Caco-2 (cell line): ENCODE measurements around the gene DERA. TPM values are rescaled to one million over a fixed set of nuclear protein-coding genes. Genes with fewer than 3 reads are reported as not detected.

Experiments
- BruUV-seq: library from RNA; stranded (reverse); fragments of 400-500 nt; replicated peaks from 2 replicates; lab custom pipeline; 2021; lab: Mats Ljungman, UMichigan
- CTCF ChIA-PET: fragments of 300-600 bp; sonication (Branson Sonifier 250); formaldehyde crosslinking; loops from one replicate; lab custom pipeline; 2022; ENCODE audit warnings: antibody characterized with exemption; lab: Charles Lee
- POLR2A ChIA-PET: fragments of 300-600 bp; sonication (Branson Sonifier 250); formaldehyde crosslinking; loops from one replicate; lab custom pipeline; 2022; ENCODE audit warnings: antibody characterized with exemption; lab: Charles Lee
- DNase-seq, 2 experiments: peaks; one replicate each; pipeline versions ENCODE4 v3.0.0 to v3.0.0-alpha.2; 2020 to 2022
- H3K27me3 ChIP-seq: replicated peaks from 2 replicates; pipeline ENCODE4 v1.6.0; 2011; ENCODE audit warnings: low read length; ENCODE audit not compliant: control insufficient read depth, insufficient read depth
- H3K36me3 ChIP-seq: 2 replicates; pipeline ENCODE4 v1.5.1; 2011; ENCODE audit warnings: low read length; ENCODE audit not compliant: control insufficient read depth, insufficient read depth
- H3K4me1 ChIP-seq: fragments of 250-450 bp; sonication (Bioruptor Pico); 2 replicates; pipeline ENCODE4 v1.5.1; 2020; ENCODE audit warnings: mild to moderate bottlenecking
- H3K4me3 ChIP-seq: 2 replicates; pipeline ENCODE4 v1.5.1; 2011; ENCODE audit warnings: low read depth, mild to moderate bottlenecking, control low read depth, low read length
- H3K9me3 ChIP-seq: fragments of 250-450 bp; sonication (Bioruptor Pico); 2 replicates; pipeline ENCODE4 v1.5.1; 2020; ENCODE audit warnings: mild to moderate bottlenecking, moderate library complexity
- H3K27ac Mint-ChIP-seq: one replicate; pipeline ENCODE4 v1.8.0; 2022; ENCODE audit warnings: mixed read lengths; ENCODE audit not compliant: unreplicated experiment
- H3K27me3 Mint-ChIP-seq: one replicate; pipeline ENCODE4 v1.8.0; 2022; ENCODE audit warnings: mixed read lengths; ENCODE audit not compliant: insufficient read depth, unreplicated experiment
- H3K36me3 Mint-ChIP-seq: one replicate; pipeline ENCODE4 v1.8.0; 2022; ENCODE audit warnings: mild to moderate bottlenecking, mixed read lengths; ENCODE audit not compliant: insufficient read depth, unreplicated experiment
- H3K4me1 Mint-ChIP-seq: one replicate; pipeline ENCODE4 v1.8.0; 2022; ENCODE audit warnings: low read depth, mixed read lengths; ENCODE audit not compliant: unreplicated experiment
- H3K4me3 Mint-ChIP-seq: one replicate; pipeline ENCODE4 v1.8.0; 2022; ENCODE audit warnings: mild to moderate bottlenecking, moderate library complexity, mixed read lengths; ENCODE audit not compliant: unreplicated experiment
- H3K9me3 Mint-ChIP-seq: one replicate; pipeline ENCODE4 v1.8.0; 2022; ENCODE audit warnings: mixed read lengths; ENCODE audit not compliant: unreplicated experiment
- intact Hi-C: fragments of 100-400 bp; cut with micrococcal nuclease; formaldehyde crosslinking; loops from one replicate; pipeline ENCODE4 v1.10.0; 2022; ENCODE audit not compliant: unreplicated experiment
- total RNA-seq: library from RNA; stranded (reverse); gene quantifications from 2 replicates; pipeline ENCODE4 v1.2.3, GENCODE V29; 2022
- TF ChIP-seq, protein P1 (sequence below), 2 experiments: fragments of 200-600 bp in 1 of 2; IDR thresholded peaks; 1 replicate in 1 of 2; 2 replicates in 1 of 2; pipeline versions ENCODE4 v1.5.1 to v1.8.0; 2011 to 2022; ENCODE audit warnings: antibody characterized with exemption in 1 of 2, control low read depth in 1 of 2, inconsistent platforms in 1 of 2, low read depth in 1 of 2, low read length in 1 of 2, mild to moderate bottlenecking in 1 of 2, moderate library complexity in 1 of 2; ENCODE audit not compliant: insufficient read depth in 1 of 2, severe bottlenecking in 1 of 2, unreplicated experiment in 1 of 2

The DERA gene
- total RNA-seq, 1 experiment from 2014 or later: 86.4 TPM

DNA sequence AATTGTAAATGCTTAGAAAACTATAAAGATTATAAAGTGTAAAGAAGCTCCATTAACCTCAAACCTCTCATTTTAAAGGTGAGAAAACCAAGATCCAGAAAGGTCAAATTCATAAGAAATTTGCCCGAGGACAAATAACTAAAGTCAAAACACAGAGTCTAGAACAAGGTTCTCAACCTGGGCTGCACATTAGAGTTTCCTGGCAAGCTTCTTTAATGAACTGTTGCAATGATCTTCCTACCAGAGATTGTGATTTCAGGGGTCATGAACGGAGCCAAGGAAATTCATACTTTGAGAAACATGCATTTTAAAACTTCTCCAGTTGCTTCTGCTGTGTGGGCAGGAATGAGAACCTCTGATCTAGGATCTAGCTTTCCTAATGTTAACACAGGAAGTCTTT is 86.8 kb downstream of the DERA start:
- peaks cover 1% of the 10 kb centered on the region; the same call in 1 of the 2 replicates for H3K36me3 ChIP-seq
- H3K4me3 ChIP-seq: no peak overlapping the region
- no peak overlapping the region for H3K27ac Mint-ChIP-seq
- H3K27me3 ChIP-seq: no peaks in the 10 kb centered on the region
- no TSS peak for BruUV-seq
- no peaks in the 10 kb centered on the region for H3K27me3 Mint-ChIP-seq
- H3K9me3 ChIP-seq: no peaks in the 10 kb centered on the region
- ChIA-PET CTCF (no interaction called here), POLR2A (no interaction called here)
- TF ChIP-seq, protein P1, sequence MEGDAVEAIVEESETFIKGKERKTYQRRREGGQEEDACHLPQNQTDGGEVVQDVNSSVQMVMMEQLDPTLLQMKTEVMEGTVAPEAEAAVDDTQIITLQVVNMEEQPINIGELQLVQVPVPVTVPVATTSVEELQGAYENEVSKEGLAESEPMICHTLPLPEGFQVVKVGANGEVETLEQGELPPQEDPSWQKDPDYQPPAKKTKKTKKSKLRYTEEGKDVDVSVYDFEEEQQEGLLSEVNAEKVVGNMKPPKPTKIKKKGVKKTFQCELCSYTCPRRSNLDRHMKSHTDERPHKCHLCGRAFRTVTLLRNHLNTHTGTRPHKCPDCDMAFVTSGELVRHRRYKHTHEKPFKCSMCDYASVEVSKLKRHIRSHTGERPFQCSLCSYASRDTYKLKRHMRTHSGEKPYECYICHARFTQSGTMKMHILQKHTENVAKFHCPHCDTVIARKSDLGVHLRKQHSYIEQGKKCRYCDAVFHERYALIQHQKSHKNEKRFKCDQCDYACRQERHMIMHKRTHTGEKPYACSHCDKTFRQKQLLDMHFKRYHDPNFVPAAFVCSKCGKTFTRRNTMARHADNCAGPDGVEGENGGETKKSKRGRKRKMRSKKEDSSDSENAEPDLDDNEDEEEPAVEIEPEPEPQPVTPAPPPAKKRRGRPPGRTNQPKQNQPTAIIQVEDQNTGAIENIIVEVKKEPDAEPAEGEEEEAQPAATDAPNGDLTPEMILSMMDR (IDR thresholded peaks at IDR 0.05; ENCODE audit: insufficient read depth in 1 of 2, low read depth in 1 of 2, low read length in 1 of 2, severe bottlenecking in 1 of 2, unreplicated experiment in 1 of 2): no peak
- intact Hi-C loops: loop anchor here (2.0 kb wide), 2 partner anchors 79 to 125 kb away; no protein-coding TSS in a partner anchor
- peaks cover 6% of the 10 kb centered on the region for H3K4me1 Mint-ChIP-seq
- no peaks in the 10 kb centered on the region; the same call in 1 of the 2 replicates for H3K4me1 ChIP-seq
- no peak overlapping the region for H3K4me3 Mint-ChIP-seq
- no peak for DNase-seq
- no peaks in the 10 kb centered on the region for H3K9me3 Mint-ChIP-seq
- peaks cover 3% of the 10 kb centered on the region for H3K36me3 Mint-ChIP-seq

DNA sequence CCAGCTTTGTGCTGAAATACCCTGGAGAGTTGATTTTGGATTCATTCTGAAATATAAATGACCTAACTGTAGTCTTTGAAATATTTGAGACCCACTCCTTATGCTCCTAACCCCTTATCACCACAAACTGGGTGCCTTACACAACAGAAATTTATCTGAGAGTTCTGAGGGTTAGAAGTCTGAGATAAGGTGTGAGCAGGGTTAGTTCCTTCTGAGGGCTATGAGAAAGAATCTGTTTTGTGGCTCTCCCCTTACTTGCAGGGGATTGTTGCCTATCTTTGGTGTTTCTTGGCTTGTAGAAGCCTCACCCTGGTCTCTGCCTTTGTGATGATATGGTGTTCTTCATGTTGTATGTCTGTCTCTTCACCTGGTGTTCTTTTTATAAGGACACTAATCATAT is 91.7 kb downstream of the DERA start:
- Histone ChIP-seq H3K36me3 (peaks cover 3% of the 10 kb centered on the region; the same call in 1 of the 2 replicates), H3K27me3 (no peaks in the 10 kb centered on the region), H3K4me3 (no peak overlapping the region), H3K9me3 (no peaks in the 10 kb centered on the region), H3K4me1 (no peaks in the 10 kb centered on the region; the same call in 1 of the 2 replicates)
- intact Hi-C loops: no loop called here
- Mint-ChIP-seq H3K4me3 (no peak overlapping the region), H3K36me3 (peaks cover 18% of the 10 kb centered on the region), H3K27me3 (no peaks in the 10 kb centered on the region), H3K4me1 (peaks cover 6% of the 10 kb centered on the region), H3K27ac (no peak overlapping the region), H3K9me3 (no peaks in the 10 kb centered on the region)
- TF ChIP-seq, protein P1 (IDR thresholded peaks at IDR 0.05; ENCODE audit: insufficient read depth in 1 of 2, low read depth in 1 of 2, low read length in 1 of 2, severe bottlenecking in 1 of 2, unreplicated experiment in 1 of 2): no peak
- CTCF ChIA-PET: no interaction called here
- BruUV-seq: no TSS peak
- POLR2A ChIA-PET: no interaction called here
- DNase-seq: no peak

DNA sequence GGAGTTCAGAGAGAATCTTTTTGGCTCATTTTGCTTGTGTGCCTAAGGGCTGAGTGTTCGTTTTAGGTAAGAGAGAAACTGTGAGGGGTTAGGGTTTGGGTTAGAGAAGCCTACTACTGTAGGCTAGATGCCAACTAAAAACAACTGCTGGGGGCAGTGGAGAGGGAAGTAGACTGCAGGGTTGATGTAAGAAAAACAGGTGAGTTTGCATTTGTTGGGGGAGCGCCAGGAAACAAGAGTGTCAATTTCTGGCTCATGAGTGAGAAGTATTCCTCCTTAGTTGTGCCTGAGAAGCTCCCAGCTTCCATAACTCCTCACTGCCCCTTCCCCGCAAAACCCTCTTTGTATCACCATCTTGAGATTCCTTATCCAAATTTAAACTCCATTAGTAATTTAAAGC is 92.3 kb downstream of the DERA start:
- BruUV-seq: no TSS peak
- no peak overlapping the region for H3K4me3 Mint-ChIP-seq
- ChIA-PET POLR2A (no interaction called here), CTCF (no interaction called here)
- no peak overlapping the region for H3K4me3 ChIP-seq
- H3K27me3 ChIP-seq: no peaks in the 10 kb centered on the region
- H3K9me3 ChIP-seq: no peaks in the 10 kb centered on the region
- DNase-seq: no peak
- H3K36me3 ChIP-seq: peaks cover 3% of the 10 kb centered on the region; the same call in 1 of the 2 replicates
- H3K4me1 ChIP-seq: no peaks in the 10 kb centered on the region
- H3K4me1 Mint-ChIP-seq: peaks cover 6% of the 10 kb centered on the region
- H3K36me3 Mint-ChIP-seq: peaks cover 18% of the 10 kb centered on the region
- no peaks in the 10 kb centered on the region for H3K27me3 Mint-ChIP-seq
- peak overlapping the region; percentile 11 for H3K27ac Mint-ChIP-seq
- TF ChIP-seq, protein P1 (IDR thresholded peaks at IDR 0.05; ENCODE audit: insufficient read depth in 1 of 2, low read depth in 1 of 2, low read length in 1 of 2, severe bottlenecking in 1 of 2, unreplicated experiment in 1 of 2): no peak
- H3K9me3 Mint-ChIP-seq: no peaks in the 10 kb centered on the region
- intact Hi-C loops: no loop called here
